ENCODE results near the gene LILRB1.

- TF ChIP-seq CTCF (IDR thresholded peaks at IDR 0.05; ENCODE audit: extremely low read depth in 1 of 2, insufficient read depth in 1 of 2, low read depth in 1 of 2, low read length in 2 of 2) (no peak), POLR2A (IDR thresholded peaks at IDR 0.05; ENCODE audit: low read depth, low read length) (no peak), EZH2 (IDR thresholded peaks at IDR 0.05; ENCODE audit: borderline replicate concordance, low read depth, low read length, severe bottlenecking) (no peak), MAX (IDR thresholded peaks at IDR 0.05; ENCODE audit: insufficient read depth, insufficient read length) (no peak), POLR2AphosphoS5 (IDR thresholded peaks at IDR 0.05; ENCODE audit: insufficient read depth, low read depth, low read length) (no peak), GATA2 (IDR thresholded peaks at IDR 0.05; ENCODE audit: insufficient read depth, insufficient read length, low read depth, low read length) (no peak)
Measured at GRCh38 chr19:54662730-54663129, 32.4 kb downstream of the LILRB1 start, which contains the start of gene LILRB4.
